ENCODE results near the gene GAPVD1.

Gene GAPVD1

GRCh38 chr9:125361837-125362531 is 100.4 kb downstream of the GAPVD1 start:
- Histone ChIP-seq H3K9ac (no peak overlapping the region), H3K27ac (no peak overlapping the region), H3K27me3 (ENCODE audit: control insufficient read depth, insufficient read depth, low read length) (no peaks in the 10 kb centered on the region), H2AFZ (no peak overlapping the region), H3K4me1 (no peaks in the 10 kb centered on the region), H3K79me2 (no peaks in the 10 kb centered on the region), H3K36me3 (ENCODE audit: control insufficient read depth, insufficient read depth, low read length) (no peaks in the 10 kb centered on the region), H3K9me3 (ENCODE audit: control insufficient read depth, low read length) (no peaks in the 10 kb centered on the region), H3K4me2 (ENCODE audit: low read length) (no peak overlapping the region), H3K4me3 (ENCODE audit: low read depth, low read length) (no peak overlapping the region)
- TF ChIP-seq CTCF (IDR thresholded peaks at IDR 0.05): no peak

GRCh38 chr9:125366676-125367075 is 105.0 kb downstream of the GAPVD1 start:
- Histone ChIP-seq H3K27me3 (ENCODE audit: control insufficient read depth, insufficient read depth, low read length) (no peaks in the 10 kb centered on the region), H3K4me1 (no peaks in the 10 kb centered on the region), H3K4me3 (ENCODE audit: low read depth, low read length) (no peak overlapping the region), H3K9ac (no peak overlapping the region), H3K36me3 (ENCODE audit: control insufficient read depth, insufficient read depth, low read length) (no peaks in the 10 kb centered on the region), H3K9me3 (ENCODE audit: control insufficient read depth, low read length) (no peaks in the 10 kb centered on the region), H3K27ac (no peak overlapping the region), H3K79me2 (no peaks in the 10 kb centered on the region), H2AFZ (no peak overlapping the region), H3K4me2 (ENCODE audit: low read length) (no peak overlapping the region)
- TF ChIP-seq CTCF (IDR thresholded peaks at IDR 0.05): no peak

- Histone ChIP-seq H3K4me1 (no peaks in the 10 kb centered on the region), H3K9ac (no peak overlapping the region), H3K9me3 (ENCODE audit: control insufficient read depth, low read length) (no peaks in the 10 kb centered on the region), H3K4me2 (ENCODE audit: low read length) (no peak overlapping the region), H3K27ac (no peak overlapping the region), H3K36me3 (ENCODE audit: control insufficient read depth, insufficient read depth, low read length) (no peaks in the 10 kb centered on the region), H2AFZ (no peak overlapping the region), H3K4me3 (ENCODE audit: low read depth, low read length) (no peak overlapping the region), H3K79me2 (no peaks in the 10 kb centered on the region), H3K27me3 (ENCODE audit: control insufficient read depth, insufficient read depth, low read length) (no peaks in the 10 kb centered on the region)
- no peak for TF ChIP-seq CTCF (IDR thresholded peaks at IDR 0.05)
Observed at GRCh38 chr9:125370786-125371185, 109.2 kb downstream of the GAPVD1 start.

GRCh38 chr9:125372441-125373226 is 111.0 kb downstream of the GAPVD1 start:
- Histone ChIP-seq H3K4me1 (peaks cover 10% of the 10 kb centered on the region), H2AFZ (no peak overlapping the region), H3K79me2 (no peaks in the 10 kb centered on the region), H3K4me2 (ENCODE audit: low read length) (no peak overlapping the region), H3K9ac (no peak overlapping the region), H3K9me3 (ENCODE audit: control insufficient read depth, low read length) (no peaks in the 10 kb centered on the region), H3K27me3 (ENCODE audit: control insufficient read depth, insufficient read depth, low read length) (no peaks in the 10 kb centered on the region), H3K4me3 (ENCODE audit: low read depth, low read length) (no peak overlapping the region), H3K27ac (no peak overlapping the region), H3K36me3 (ENCODE audit: control insufficient read depth, insufficient read depth, low read length) (no peaks in the 10 kb centered on the region)
- TF ChIP-seq CTCF (IDR thresholded peaks at IDR 0.05): no peak

Measured in parathyroid adenoma (tissue), 2 donors.